Prostate gland (tissue), 2 donors: ENCODE data around the gene KLHL18. TPM values are rescaled to one million over a fixed set of nuclear protein-coding genes. Genes with fewer than 3 reads are reported as not detected.

Experiments used
- DNase-seq: peaks from one replicate; pipeline ENCODE4 v3.0.0-alpha.2; 2019; ENCODE audit warnings: low spot score
- H3K27ac ChIP-seq, 2 donors: fragments of 200-600 bp; sonication (generic); 2 replicates each; pipeline ENCODE4 v1.5.1; 2017 to 2019
- H3K27me3 ChIP-seq: fragments of 200-600 bp; sonication (generic); replicated peaks from 2 replicates; pipeline ENCODE4 v1.5.1; 2019; ENCODE audit not compliant: insufficient read depth
- H3K36me3 ChIP-seq, 2 donors: fragments of 200-600 bp; sonication (generic); 1 replicate in 1 of 2; 2 replicates in 1 of 2; pipeline versions ENCODE4 v1.5.1 to v1.8.1; 2017 to 2019
- H3K4me1 ChIP-seq: fragments of 200-600 bp; sonication (generic); replicated peaks from 2 replicates; pipeline ENCODE4 v1.5.1; 2019
- H3K4me3 ChIP-seq, 2 donors: fragments of 200-600 bp; sonication (generic); 2 replicates each; pipeline ENCODE4 v1.5.1; 2017 to 2019
- H3K9me3 ChIP-seq: fragments of 200-600 bp; sonication (generic); 2 replicates; pipeline ENCODE4 v1.5.1; 2017
- POLR2A ChIP-seq: fragments of 450-650 bp; IDR thresholded peaks from one replicate; pipeline ENCODE4 v1.6.1; 2016; ENCODE audit warnings: antibody characterized with exemption, mild to moderate bottlenecking
- POLR2AphosphoS5 ChIP-seq: sonication (generic); formaldehyde crosslinking; IDR thresholded peaks from one replicate; pipeline ENCODE4 v1.6.1; 2017; ENCODE audit warnings: antibody characterized with exemption
- WGBS: methylation state at CpG from one replicate; pipeline ENCODE4 v1.1.5; 2018; 5-methylcytosine and 5-hydroxymethylcytosine counted together
- intact Hi-C: fragments of 100-400 bp; cut with DNase I; formaldehyde crosslinking; loops from one replicate; pipeline ENCODE4 v1.14.2; 2022
- small RNA-seq, 2 donors: library from RNA; depleted of rRNA; stranded (forward); fragments of <200 nt; gene quantifications; one replicate each; pipeline ENCODE3, GENCODE V24; 2016
- total RNA-seq, 2 donors: library from RNA; depleted of rRNA; stranded (reverse); fragments of >200 nt; gene quantifications; one replicate each; pipeline ENCODE4 v1.1.0, GENCODE V29; 2016
- TF ChIP-seq, protein P1 (sequence below), 4 experiments: fragments of 200-600 bp in 2 of 4; fragments of 450-650 bp in 2 of 4; sonication (generic) in 2 of 4; IDR thresholded peaks; 1 replicate in 3 of 4; 2 replicates in 1 of 4; pipeline ENCODE4 v1.5.1; 2016 to 2019; ENCODE audit warnings: antibody characterized with exemption in 4 of 4, mild to moderate bottlenecking in 2 of 4, moderate library complexity in 2 of 4

The KLHL18 gene
- total RNA-seq, 2 donors from 2014 or later = 10.8 to 18.6 TPM

DNA sequence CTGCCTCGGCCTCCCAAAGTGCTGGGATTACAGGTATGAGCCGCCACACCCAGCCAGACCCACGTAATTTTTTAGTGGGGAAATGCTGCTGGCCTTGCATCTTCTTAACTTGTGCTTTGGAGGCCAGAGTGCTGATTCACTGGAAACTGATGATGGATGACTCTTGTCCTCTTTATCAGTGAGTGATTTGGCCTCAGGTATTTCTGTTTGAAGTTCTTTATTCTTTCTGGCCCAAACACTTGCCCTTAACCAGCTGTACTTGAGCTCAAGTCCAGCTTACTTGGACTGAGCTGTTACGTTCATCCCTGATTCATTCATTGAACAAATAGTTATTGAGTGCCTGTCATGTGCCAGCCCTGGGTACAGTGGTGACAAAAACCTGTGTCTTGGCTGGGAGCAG, 102.3 kb downstream of the KLHL18 start:
- intact Hi-C loops = no loop called here

DNA sequence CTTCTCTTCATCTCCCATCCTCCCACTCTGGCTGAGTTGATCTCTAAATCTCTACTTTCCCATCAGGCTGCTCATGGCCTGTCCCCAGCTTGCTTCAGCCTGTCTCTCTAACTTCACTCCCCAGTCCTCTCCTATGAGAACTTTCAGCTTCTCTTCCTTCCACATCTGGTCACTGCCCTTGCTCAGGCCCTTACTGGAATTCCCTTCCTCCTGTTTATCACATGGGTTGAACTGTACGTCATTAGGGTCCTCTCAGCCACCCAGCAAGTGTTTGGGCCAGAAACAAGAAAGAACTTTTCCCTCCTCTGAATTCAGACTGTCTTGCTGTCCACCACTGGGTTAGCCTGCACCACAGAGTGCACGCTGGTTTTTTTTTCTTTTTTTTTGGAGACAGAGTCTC, 103.1 kb downstream of the KLHL18 start:
- no peaks in the 10 kb centered on the region for H3K9me3 ChIP-seq
- H3K27ac ChIP-seq = no peak overlapping the region
- H3K4me3 ChIP-seq = no peak overlapping the region
- no peaks in the 10 kb centered on the region for H3K27me3 ChIP-seq
- no peak for DNase-seq
- no peaks in the 10 kb centered on the region for H3K36me3 ChIP-seq
- no peaks in the 10 kb centered on the region for H3K4me1 ChIP-seq
- intact Hi-C loops = no loop called here
- WGBS = 68% methylated on average over 2 of the region's 2 CpGs
- TF ChIP-seq, protein P1, sequence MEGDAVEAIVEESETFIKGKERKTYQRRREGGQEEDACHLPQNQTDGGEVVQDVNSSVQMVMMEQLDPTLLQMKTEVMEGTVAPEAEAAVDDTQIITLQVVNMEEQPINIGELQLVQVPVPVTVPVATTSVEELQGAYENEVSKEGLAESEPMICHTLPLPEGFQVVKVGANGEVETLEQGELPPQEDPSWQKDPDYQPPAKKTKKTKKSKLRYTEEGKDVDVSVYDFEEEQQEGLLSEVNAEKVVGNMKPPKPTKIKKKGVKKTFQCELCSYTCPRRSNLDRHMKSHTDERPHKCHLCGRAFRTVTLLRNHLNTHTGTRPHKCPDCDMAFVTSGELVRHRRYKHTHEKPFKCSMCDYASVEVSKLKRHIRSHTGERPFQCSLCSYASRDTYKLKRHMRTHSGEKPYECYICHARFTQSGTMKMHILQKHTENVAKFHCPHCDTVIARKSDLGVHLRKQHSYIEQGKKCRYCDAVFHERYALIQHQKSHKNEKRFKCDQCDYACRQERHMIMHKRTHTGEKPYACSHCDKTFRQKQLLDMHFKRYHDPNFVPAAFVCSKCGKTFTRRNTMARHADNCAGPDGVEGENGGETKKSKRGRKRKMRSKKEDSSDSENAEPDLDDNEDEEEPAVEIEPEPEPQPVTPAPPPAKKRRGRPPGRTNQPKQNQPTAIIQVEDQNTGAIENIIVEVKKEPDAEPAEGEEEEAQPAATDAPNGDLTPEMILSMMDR (IDR thresholded peaks at IDR 0.05) = no peak
- TF ChIP-seq POLR2A (no peak), POLR2AphosphoS5 (no peak)

More for the DNA sequence above, 102.3 kb downstream of the KLHL18 start:
- no peak for DNase-seq
- no peak for TF ChIP-seq POLR2A
- TF ChIP-seq, protein P1 (IDR thresholded peaks at IDR 0.05) = no peak
- TF ChIP-seq POLR2AphosphoS5 = no peak
- Histone ChIP-seq H3K9me3 (no peaks in the 10 kb centered on the region), H3K4me3 (no peak overlapping the region), H3K27me3 (no peaks in the 10 kb centered on the region), H3K4me1 (no peaks in the 10 kb centered on the region), H3K36me3 (no peaks in the 10 kb centered on the region), H3K27ac (no peak overlapping the region)
- WGBS = 94% methylated on average over 4 of the region's 4 CpGs

DNA sequence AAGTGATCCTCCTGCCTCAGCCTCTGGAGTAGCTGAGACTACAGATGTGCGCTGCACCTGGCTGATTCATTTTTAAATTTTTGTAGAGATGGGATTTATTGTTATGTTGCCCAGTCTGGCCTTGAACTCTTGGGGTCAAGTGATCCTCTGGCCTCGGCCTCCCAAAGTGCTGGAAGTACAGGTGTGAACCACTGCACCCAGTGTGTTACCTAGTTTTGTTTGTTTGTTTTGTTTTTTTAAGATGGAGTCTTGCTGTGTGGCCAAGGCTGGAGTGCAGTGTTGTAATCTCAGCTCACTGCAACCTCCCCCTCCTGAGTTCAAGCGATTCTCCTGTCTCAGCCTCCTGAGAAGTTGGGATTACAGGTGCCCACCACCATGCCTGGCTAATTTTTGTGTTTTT, 110.2 kb downstream of the KLHL18 start:
- intact Hi-C loops = no loop called here
- no peak overlapping the region for H3K4me3 ChIP-seq
- no peaks in the 10 kb centered on the region for H3K27me3 ChIP-seq
- no peak overlapping the region for H3K27ac ChIP-seq
- H3K4me1 ChIP-seq = peaks cover 9% of the 10 kb centered on the region
- H3K9me3 ChIP-seq = no peaks in the 10 kb centered on the region
- WGBS = 99% methylated on average over 3 of the region's 3 CpGs
- no peak for DNase-seq
- no peak for TF ChIP-seq POLR2AphosphoS5
- no peaks in the 10 kb centered on the region for H3K36me3 ChIP-seq

DNA sequence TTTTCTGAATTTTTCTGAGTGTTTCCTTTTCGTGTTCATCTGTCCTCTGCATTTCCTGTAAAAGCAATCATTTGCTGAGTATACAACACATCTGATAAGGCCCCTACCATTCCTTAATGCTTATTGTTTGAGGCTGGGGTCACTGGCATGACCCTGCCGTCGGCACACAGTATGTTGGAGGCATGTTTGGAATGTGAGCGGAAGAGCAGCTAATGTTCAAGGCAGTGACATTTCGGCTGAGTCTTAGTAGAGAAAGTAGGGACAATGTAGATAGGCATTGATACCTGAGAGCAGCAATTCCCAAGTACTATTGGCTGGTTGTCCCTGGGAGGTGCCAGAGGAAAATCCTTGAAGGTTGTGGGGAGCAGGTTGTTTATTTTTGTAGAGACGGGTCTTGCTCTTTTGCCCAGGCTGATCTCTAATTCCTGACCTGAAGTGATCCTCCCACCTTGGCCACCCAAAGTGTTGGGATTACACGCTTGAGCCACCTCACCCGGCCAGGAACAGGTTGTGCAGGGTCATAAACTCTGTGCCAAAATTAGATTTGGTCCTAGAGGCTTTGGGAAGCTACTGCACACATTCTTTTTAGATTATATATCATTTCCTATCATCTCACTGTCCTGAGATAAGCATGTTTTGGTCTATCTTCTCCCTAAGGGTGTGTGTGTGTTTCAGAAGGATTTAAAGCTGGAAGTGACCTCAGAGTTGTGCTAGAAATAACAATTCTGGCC, 111.6 kb downstream of the KLHL18 start:
- Histone ChIP-seq H3K27ac (no peak overlapping the region), H3K9me3 (no peaks in the 10 kb centered on the region), H3K4me1 (peaks cover 9% of the 10 kb centered on the region), H3K27me3 (no peaks in the 10 kb centered on the region), H3K4me3 (no peak overlapping the region), H3K36me3 (no peaks in the 10 kb centered on the region)
- DNase-seq = no peak
- intact Hi-C loops = no loop called here
- 32% methylated on average over 8 of the region's 8 CpGs for WGBS
- TF ChIP-seq POLR2AphosphoS5 (no peak), POLR2A (no peak)
- TF ChIP-seq, protein P1 (IDR thresholded peaks at IDR 0.05) = no peak

DNA sequence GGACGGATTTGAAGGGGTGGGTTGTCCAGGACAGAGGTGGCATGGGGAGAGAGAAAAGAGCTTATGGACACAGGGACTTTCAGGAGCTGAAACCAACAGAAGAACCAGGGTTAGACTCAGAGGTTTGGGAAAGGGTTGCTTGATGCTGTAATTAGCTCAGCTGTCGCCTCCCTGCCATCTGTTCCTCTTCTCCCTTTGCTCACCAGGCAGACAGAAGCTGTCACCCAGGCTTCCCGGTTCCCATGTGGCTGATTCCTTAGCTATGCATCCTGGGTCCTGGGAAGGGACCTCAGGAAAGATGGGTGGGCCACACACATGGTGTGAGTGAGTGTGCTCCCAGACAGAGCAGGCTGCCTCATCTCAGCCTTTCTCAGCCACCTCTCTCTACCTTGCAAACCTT, 112.1 kb downstream of the KLHL18 start:
- no peaks in the 10 kb centered on the region for H3K36me3 ChIP-seq
- no peak for TF ChIP-seq POLR2AphosphoS5
- no peak for TF ChIP-seq POLR2A
- TF ChIP-seq, protein P1 (IDR thresholded peaks at IDR 0.05) = no peak
- no peak overlapping the region for H3K4me3 ChIP-seq
- DNase-seq = no peak
- no peak overlapping the region for H3K27ac ChIP-seq
- intact Hi-C loops = no loop called here
- WGBS = 59% methylated on average over 3 of the region's 3 CpGs
- no peaks in the 10 kb centered on the region for H3K27me3 ChIP-seq
- H3K9me3 ChIP-seq = no peaks in the 10 kb centered on the region
- peaks cover 9% of the 10 kb centered on the region for H3K4me1 ChIP-seq

Small RNA genes lying within 50 kb of the gene (small RNA-seq; reads per million reads assigned to genes)
- 0 to 0.56 reads per million in 2 donors for gene SNORD13P3

Other genes starting within 250 kb of the KLHL18 start
- gene SETD2, start 118.8 kb upstream of the KLHL18 start, total RNA-seq = 10 to 100 TPM; 49.8 to 56.2 TPM
- gene KIF9, start 145 bp upstream of the KLHL18 start, total RNA-seq = 10 to 100 TPM; 14.3 to 17.5 TPM
- gene PTPN23, start 98.1 kb downstream of the KLHL18 start, total RNA-seq = 10 to 100 TPM; 31.7 to 47.4 TPM
- gene SCAP, start 193.0 kb downstream of the KLHL18 start, total RNA-seq = 100 to 1,000 TPM in 1 of 2 donors, 10 to 100 TPM in 1; 71.5 to 230 TPM
- 10 to 100 TPM; 34.7 to 45.8 TPM for gene ELP6, start 230.8 kb downstream of the KLHL18 start, total RNA-seq